CD14-positive monocyte (primary cell): Measurements from ENCODE around the gene KLK7. TPM values are rescaled to one million over a fixed set of nuclear protein-coding genes. Genes with fewer than 3 reads are reported as not detected.

Experiments used
- DNase-seq, 3 donors: peaks; one replicate each; pipeline ENCODE4 v3.0.0-alpha.2; 2011 to 2022
- H2AFZ ChIP-seq: 2 replicates; pipeline ENCODE4 v1.6.0; 2012; ENCODE audit warnings: mild to moderate bottlenecking, low read depth, low read length, inconsistent platforms; ENCODE audit not compliant: insufficient read depth, poor library complexity, severe bottlenecking
- H3K27ac ChIP-seq, 2 donors: 1 replicate in 1 of 2; 2 replicates in 1 of 2; pipeline ENCODE4 v1.5.1; 2012 to 2013; ENCODE audit warnings: low read length in 2 of 2, control low read depth in 1 of 2, inconsistent platforms in 1 of 2, low read depth in 1 of 2, mild to moderate bottlenecking in 1 of 2
- H3K27me3 ChIP-seq, 2 donors: one replicate each; pipeline versions ENCODE4 v1.6.0 to v1.6.1; 2011 to 2013; ENCODE audit warnings: low read length in 2 of 2; ENCODE audit not compliant: control insufficient read depth in 2 of 2, insufficient read depth in 2 of 2
- H3K36me3 ChIP-seq, 2 donors: replicated peaks in 1 of 2; 1 replicate in 1 of 2; 2 replicates in 1 of 2; pipeline versions ENCODE4 v1.5.1 to v1.6.1; 2012 to 2013; ENCODE audit warnings: low read length in 2 of 2, control low read depth in 1 of 2, inconsistent platforms in 1 of 2, mild to moderate bottlenecking in 1 of 2; ENCODE audit not compliant: insufficient read depth in 2 of 2, control insufficient read depth in 1 of 2
- H3K4me1 ChIP-seq, 2 donors: 1 replicate in 1 of 2; 2 replicates in 1 of 2; pipeline versions ENCODE4 v1.5.1 to v1.6.1; 2012 to 2013; ENCODE audit warnings: low read length in 2 of 2, control low read depth in 1 of 2, inconsistent platforms in 1 of 2, mild to moderate bottlenecking in 1 of 2, moderate library complexity in 1 of 2; ENCODE audit not compliant: insufficient read depth in 2 of 2, control insufficient read depth in 1 of 2
- H3K4me2 ChIP-seq: replicated peaks from 2 replicates; pipeline ENCODE3; 2012; ENCODE audit warnings: low read length, moderate library complexity, mild to moderate bottlenecking; ENCODE audit not compliant: poor library complexity, severe bottlenecking; ENCODE audit errors: extremely low read depth
- H3K4me3 ChIP-seq, 3 experiments: fragments of 200-600 bp in 1 of 3; sonication (generic) in 1 of 3; replicated peaks in 1 of 3; 1 replicate in 2 of 3; 2 replicates in 1 of 3; pipeline ENCODE4 v1.5.1; 2011 to 2013; ENCODE audit warnings: low read length in 3 of 3, mild to moderate bottlenecking in 3 of 3, control low read depth in 2 of 3, low read depth in 2 of 3, inconsistent platforms in 1 of 3, moderate library complexity in 1 of 3
- H3K79me2 ChIP-seq: 2 replicates; pipeline ENCODE4 v1.6.0; 2012; ENCODE audit warnings: mild to moderate bottlenecking, control low read depth, inconsistent platforms, low read length, moderate library complexity; ENCODE audit not compliant: insufficient read depth
- H3K9ac ChIP-seq: 2 replicates; pipeline ENCODE4 v1.6.0; 2017; ENCODE audit warnings: low read length, mild to moderate bottlenecking; ENCODE audit not compliant: insufficient read depth, poor library complexity, severe bottlenecking
- H3K9me3 ChIP-seq, 2 donors: replicated peaks in 1 of 2; 1 replicate in 1 of 2; 2 replicates in 1 of 2; pipeline versions ENCODE4 v1.5.1 to v1.6.1; 2012 to 2013; ENCODE audit warnings: low read length in 2 of 2, control low read depth in 1 of 2; ENCODE audit not compliant: control insufficient read depth in 1 of 2, insufficient read depth in 1 of 2
- H4K20me1 ChIP-seq: 2 replicates; pipeline ENCODE4 v1.6.0; 2012; ENCODE audit warnings: mild to moderate bottlenecking, low read length, control low read depth, moderate library complexity; ENCODE audit not compliant: insufficient read depth
- H3K27ac Mint-ChIP-seq, 7 donors: one replicate each; pipeline ENCODE4 v1.8.0; 2020; ENCODE audit warnings: mild to moderate bottlenecking in 7 of 7, mixed read lengths in 7 of 7, moderate library complexity in 6 of 7, inconsistent platforms in 2 of 7
- H3K27me3 Mint-ChIP-seq, 3 donors: one replicate each; pipeline ENCODE4 v1.8.0; 2021 to 2022; ENCODE audit warnings: low read depth in 3 of 3, mild to moderate bottlenecking in 3 of 3, mixed read lengths in 3 of 3, moderate library complexity in 3 of 3, inconsistent platforms in 1 of 3
- H3K36me3 Mint-ChIP-seq, 2 donors: one replicate each; pipeline ENCODE4 v1.8.0; 2020; ENCODE audit warnings: mixed read lengths in 2 of 2, inconsistent platforms in 1 of 2, mild to moderate bottlenecking in 1 of 2
- H3K4me1 Mint-ChIP-seq: one replicate; pipeline ENCODE4 v1.8.0; 2020; ENCODE audit warnings: mild to moderate bottlenecking, mixed read lengths
- H3K4me3 Mint-ChIP-seq, 2 donors: one replicate each; pipeline ENCODE4 v1.8.0; 2020; ENCODE audit warnings: mild to moderate bottlenecking in 2 of 2, mixed read lengths in 2 of 2, moderate library complexity in 1 of 2
- H3K9me3 Mint-ChIP-seq, 7 donors: one replicate each; pipeline ENCODE4 v1.8.0; 2020 to 2022; ENCODE audit warnings: mixed read lengths in 7 of 7, mild to moderate bottlenecking in 6 of 7, moderate library complexity in 6 of 7, inconsistent platforms in 2 of 7
- WGBS: methylation state at CpG from one replicate; pipeline ENCODE4 v1.1.5; 2013; ENCODE audit warnings: missing lambda C conversion rate; ENCODE audit not compliant: insufficient coverage; 5-methylcytosine and 5-hydroxymethylcytosine counted together
- intact Hi-C, 2 donors: fragments of 100-400 bp; cut with micrococcal nuclease; formaldehyde crosslinking; loops; one replicate each; pipeline versions ENCODE4 v1.15.0 to v1.15.1; 2023
- polyA plus RNA-seq, 3 donors: library from polyadenylated mRNA; depleted of rRNA in 1 of 3; unstranded in 2 of 3; stranded (reverse) in 1 of 3; fragments of 300-500 nt in 2 of 3; fragments of >200 nt in 1 of 3; fragmentation: Illumina TruSeq in 2 of 3; gene quantifications; 1 replicate in 2 of 3; 2 replicates in 1 of 3; pipeline ENCODE4 v1.2.3, GENCODE V29; 2012 to 2021
- TF ChIP-seq, protein P1 (sequence below): fragments of 200-600 bp; IDR thresholded peaks from one replicate; pipeline ENCODE4 v1.8.0; 2022; ENCODE audit warnings: antibody characterized with exemption, mild to moderate bottlenecking

Gene KLK7
- polyA plus RNA-seq, 3 donors, result not detected

DNA sequence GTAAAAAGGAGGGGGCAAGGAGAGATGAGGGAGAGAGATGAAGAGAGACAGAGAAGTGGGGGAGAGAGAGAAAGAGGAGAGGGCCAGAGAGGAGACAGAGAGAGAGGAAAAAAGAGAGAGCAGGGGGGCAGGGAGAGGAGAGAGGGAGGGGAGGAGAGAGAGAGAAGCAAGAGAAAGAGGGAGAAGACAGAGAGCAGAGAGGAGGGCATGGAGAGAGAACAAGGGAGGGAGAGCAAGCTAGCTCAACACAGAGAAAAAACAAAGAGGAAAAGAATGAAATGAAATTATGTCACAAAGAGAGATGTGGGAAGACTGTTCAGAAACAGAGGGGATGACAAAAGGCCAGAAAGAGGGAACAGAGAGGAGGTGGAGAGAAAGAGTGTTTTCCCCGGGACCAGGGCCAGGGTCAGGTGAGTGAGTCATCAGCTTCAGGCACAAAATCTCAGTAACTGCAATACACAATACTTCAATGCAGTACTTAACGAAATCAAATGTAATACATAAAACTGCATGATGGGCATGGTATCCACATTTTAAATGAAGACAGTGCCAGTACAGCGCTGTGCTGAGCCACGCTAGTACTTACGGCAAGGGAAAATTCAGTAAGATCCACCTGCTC lies 4.8 kb downstream of the KLK7 start:
- Histone ChIP-seq H3K36me3 (no peaks in the 10 kb centered on the region), H3K4me1 (no peaks in the 10 kb centered on the region), H3K4me3 (no peak overlapping the region), H3K27me3 (peaks cover 0 to 5% of the 10 kb centered on the region in 2 donors), H3K4me2 (no peak overlapping the region), H4K20me1 (no peaks in the 10 kb centered on the region), H3K79me2 (no peaks in the 10 kb centered on the region), H3K9ac (no peak overlapping the region), H2AFZ (no peak overlapping the region), H3K9me3 (no peaks in the 10 kb centered on the region), H3K27ac (no peak overlapping the region)
- TF ChIP-seq, protein P1, sequence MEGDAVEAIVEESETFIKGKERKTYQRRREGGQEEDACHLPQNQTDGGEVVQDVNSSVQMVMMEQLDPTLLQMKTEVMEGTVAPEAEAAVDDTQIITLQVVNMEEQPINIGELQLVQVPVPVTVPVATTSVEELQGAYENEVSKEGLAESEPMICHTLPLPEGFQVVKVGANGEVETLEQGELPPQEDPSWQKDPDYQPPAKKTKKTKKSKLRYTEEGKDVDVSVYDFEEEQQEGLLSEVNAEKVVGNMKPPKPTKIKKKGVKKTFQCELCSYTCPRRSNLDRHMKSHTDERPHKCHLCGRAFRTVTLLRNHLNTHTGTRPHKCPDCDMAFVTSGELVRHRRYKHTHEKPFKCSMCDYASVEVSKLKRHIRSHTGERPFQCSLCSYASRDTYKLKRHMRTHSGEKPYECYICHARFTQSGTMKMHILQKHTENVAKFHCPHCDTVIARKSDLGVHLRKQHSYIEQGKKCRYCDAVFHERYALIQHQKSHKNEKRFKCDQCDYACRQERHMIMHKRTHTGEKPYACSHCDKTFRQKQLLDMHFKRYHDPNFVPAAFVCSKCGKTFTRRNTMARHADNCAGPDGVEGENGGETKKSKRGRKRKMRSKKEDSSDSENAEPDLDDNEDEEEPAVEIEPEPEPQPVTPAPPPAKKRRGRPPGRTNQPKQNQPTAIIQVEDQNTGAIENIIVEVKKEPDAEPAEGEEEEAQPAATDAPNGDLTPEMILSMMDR, result no peak
- peak overlapping the region in 1 of 7 donors; percentile 11 for H3K27ac Mint-ChIP-seq
- H3K4me3 Mint-ChIP-seq, result no peak overlapping the region
- no peak for DNase-seq
- H3K36me3 Mint-ChIP-seq, result no peaks in the 10 kb centered on the region
- H3K9me3 Mint-ChIP-seq, result peaks cover 0 to 5% (median 0%) of the 10 kb centered on the region in 7 donors
- intact Hi-C loops, result no loop called here
- H3K27me3 Mint-ChIP-seq, result peaks cover 16 to 35% (median 19%) of the 10 kb centered on the region in 3 donors
- H3K4me1 Mint-ChIP-seq, result no peaks in the 10 kb centered on the region
- 69% methylated on average over 3 of the region's 5 CpGs for WGBS

DNA sequence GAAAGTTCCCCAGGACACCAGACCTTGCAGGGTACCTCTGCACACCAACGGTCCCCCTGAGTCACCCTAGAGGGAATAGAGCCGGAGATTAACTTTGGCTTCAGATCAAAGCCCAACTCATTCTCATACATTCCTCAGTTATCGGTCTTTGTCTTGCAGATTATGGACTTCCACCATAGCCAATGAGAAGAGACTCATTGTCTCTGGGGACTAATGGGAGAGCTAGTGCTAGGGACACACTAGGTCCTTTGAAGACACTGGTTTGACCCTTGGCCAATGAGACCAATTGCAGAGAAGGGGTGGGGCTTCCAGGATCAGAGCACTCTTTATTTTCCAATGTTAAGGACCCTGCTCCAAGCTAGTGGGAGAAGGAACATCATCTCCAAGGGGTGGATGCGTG lies 6.1 kb downstream of the KLK7 start:
- intact Hi-C loops, result no loop called here
- Mint-ChIP-seq H3K36me3 (no peaks in the 10 kb centered on the region), H3K27ac (no peak overlapping the region), H3K4me1 (no peaks in the 10 kb centered on the region), H3K27me3 (peaks cover 12 to 29% (median 16%) of the 10 kb centered on the region in 3 donors), H3K4me3 (no peak overlapping the region), H3K9me3 (peaks cover 0 to 5% (median 0%) of the 10 kb centered on the region in 7 donors)
- TF ChIP-seq, protein P1, result no peak
- no peak overlapping the region for H3K4me2 ChIP-seq
- peaks cover 0 to 3% of the 10 kb centered on the region in 2 donors for H3K27me3 ChIP-seq
- H3K79me2 ChIP-seq, result no peaks in the 10 kb centered on the region
- H3K36me3 ChIP-seq, result no peaks in the 10 kb centered on the region
- no peak overlapping the region for H2AFZ ChIP-seq
- no peak overlapping the region for H3K27ac ChIP-seq
- H3K4me1 ChIP-seq, result no peaks in the 10 kb centered on the region
- H3K4me3 ChIP-seq, result no peak overlapping the region
- H3K9me3 ChIP-seq, result no peaks in the 10 kb centered on the region
- 100% methylated on average over 1 of the region's 4 CpGs for WGBS
- DNase-seq, result no peak
- no peak overlapping the region for H3K9ac ChIP-seq
- no peaks in the 10 kb centered on the region for H4K20me1 ChIP-seq
